Cardiac muscle cell (in vitro differentiated cells and primary cell): ENCODE data around the gene TIMM23. TPM values are rescaled to one million over a fixed set of nuclear protein-coding genes. Genes with fewer than 3 reads are reported as not detected.

Source experiments
- DNase-seq, 2 donors: peaks; one replicate each; pipeline versions ENCODE4 v3.0.0 to v3.0.0-alpha.2; 2010 to 2017; ENCODE audit warnings: low read depth in 1 of 2, low spot score in 1 of 2
- H3K27ac ChIP-seq: fragments of 200-600 bp; sonication (generic); 2 replicates; pipeline ENCODE4 v1.5.1; 2016
- H3K27me3 ChIP-seq: fragments of 200-600 bp; sonication (generic); 2 replicates; pipeline ENCODE4 v1.6.0; 2016; ENCODE audit warnings: control low read depth
- H3K36me3 ChIP-seq: fragments of 200-600 bp; sonication (generic); 2 replicates; pipeline ENCODE4 v1.5.1; 2016; ENCODE audit warnings: control low read depth
- H3K4me1 ChIP-seq: fragments of 200-600 bp; sonication (generic); 2 replicates; pipeline ENCODE4 v1.8.1; 2017; ENCODE audit warnings: low read depth, mild to moderate bottlenecking, mixed run types
- H3K4me3 ChIP-seq: fragments of 200-600 bp; sonication (generic); 2 replicates; pipeline ENCODE4 v1.5.1; 2016; ENCODE audit warnings: mild to moderate bottlenecking
- H3K9me3 ChIP-seq: fragments of 200-600 bp; sonication (generic); 2 replicates; pipeline ENCODE4 v1.5.1; 2017; ENCODE audit warnings: low read depth, mild to moderate bottlenecking, control low read depth
- CTCF ChIP-seq: IDR thresholded peaks from 2 replicates; pipeline ENCODE4 v1.5.1; 2012; ENCODE audit warnings: low read depth, mild to moderate bottlenecking, low read length
- polyA plus RNA-seq: library from polyadenylated mRNA; unstranded; fragments of >200 nt; fragmentation: Nextera tagmentation; extraction: Ambion mirVana; gene quantifications from 2 replicates; pipeline ENCODE4 v1.2.1, GENCODE V29; 2016
- total RNA-seq: library from RNA; depleted of rRNA; stranded (reverse); fragments of >200 nt; gene quantifications from 2 replicates; pipeline ENCODE4 v1.2.3, GENCODE V29; 2016

The TIMM23 gene
- total and polyA plus RNA-seq, 2 experiments from 2014 or later: 92.6 to 140 TPM

GRCh38 chr10:46025406-46025805, 53.1 kb downstream of the TIMM23 start:
- peaks cover 55% of the 10 kb centered on the region for H3K4me1 ChIP-seq
- peak overlapping the region; percentile 49 for H3K27ac ChIP-seq
- H3K4me3 ChIP-seq: no peak overlapping the region
- no peaks in the 10 kb centered on the region for H3K9me3 ChIP-seq
- no peak for TF ChIP-seq CTCF
- DNase-seq: no peak
- no peaks in the 10 kb centered on the region for H3K27me3 ChIP-seq
- H3K36me3 ChIP-seq: no peaks in the 10 kb centered on the region

GRCh38 chr10:46026106-46026505, 53.8 kb downstream of the TIMM23 start:
- peak in 1 of 2 donors; percentile 51 for DNase-seq
- Histone ChIP-seq H3K9me3 (no peaks in the 10 kb centered on the region), H3K36me3 (no peaks in the 10 kb centered on the region), H3K27me3 (no peaks in the 10 kb centered on the region), H3K27ac (peak overlapping the region; percentile 49), H3K4me1 (peaks cover 48% of the 10 kb centered on the region), H3K4me3 (no peak overlapping the region)
- TF ChIP-seq CTCF: no peak

GRCh38 chr10:46028584-46029460, 56.5 kb downstream of the TIMM23 start:
- Histone ChIP-seq H3K27ac (peak overlapping the region; percentile 91), H3K36me3 (no peaks in the 10 kb centered on the region), H3K4me3 (peak overlapping the region; percentile 77), H3K4me1 (peaks cover 46% of the 10 kb centered on the region), H3K9me3 (no peaks in the 10 kb centered on the region), H3K27me3 (no peaks in the 10 kb centered on the region)
- peak; percentile 71 for TF ChIP-seq CTCF
- DNase-seq: peak; percentile 55 to 78

GRCh38 chr10:46029461-46030030, 57.3 kb downstream of the TIMM23 start:
- Histone ChIP-seq H3K4me3 (peak overlapping the region; percentile 77), H3K36me3 (no peaks in the 10 kb centered on the region), H3K4me1 (peaks cover 40% of the 10 kb centered on the region), H3K27ac (peak overlapping the region; percentile 91), H3K9me3 (no peaks in the 10 kb centered on the region), H3K27me3 (no peaks in the 10 kb centered on the region)
- no peak for TF ChIP-seq CTCF
- DNase-seq: no peak

- peaks cover 35% of the 10 kb centered on the region for H3K4me1 ChIP-seq
- H3K27ac ChIP-seq: peak within 1 kb of the TSS; percentile 91
- peak within 1 kb of the TSS; percentile 77 for H3K4me3 ChIP-seq
- peak; percentile 80 for TF ChIP-seq CTCF
- no peaks in the 10 kb centered on the region for H3K9me3 ChIP-seq
- peak; percentile 99 for DNase-seq
- no peaks in the 10 kb centered on the region for H3K27me3 ChIP-seq
- H3K36me3 ChIP-seq: no peaks in the 10 kb centered on the region
These were observed 58.0 kb downstream of the TIMM23 start, which contains the start of gene NCOA4 for GRCh38 chr10:46030091-46030937. TSS of gene NCOA4 (minus strand) at chr10:46030623. CDS start at chr10:46016680, 13,943 bp downstream.
